Activated CD4-positive, alpha-beta memory T cell treated with anti-CD3 and anti-CD28 coated beads for 36 hours (primary cell): Measurements from ENCODE around the gene CPPED1. TPM values are rescaled to one million over a fixed set of nuclear protein-coding genes. Genes with fewer than 3 reads are reported as not detected.

Source experiments
- CTCF ChIA-PET: fragments of 350-600 bp; sonication (Branson Sonifier 250); formaldehyde crosslinking; loops from one replicate; lab custom pipeline; 2021; ENCODE audit warnings: antibody characterized with exemption, inconsistent platforms; lab: Charles Lee
- POLR2A ChIA-PET: fragments of 350-600 bp; sonication (Branson Sonifier 250); formaldehyde crosslinking; loops from one replicate; lab custom pipeline; 2021; ENCODE audit warnings: antibody characterized with exemption; lab: Charles Lee
- DNase-seq: peaks from one replicate; pipeline ENCODE4 v3.0.0-alpha.2; 2020
- H3K27ac Mint-ChIP-seq: one replicate; pipeline ENCODE4 v1.8.0; 2021; ENCODE audit warnings: mixed read lengths
- H3K27me3 Mint-ChIP-seq: one replicate; pipeline ENCODE4 v1.8.0; 2021; ENCODE audit warnings: mixed read lengths
- H3K36me3 Mint-ChIP-seq: one replicate; pipeline ENCODE4 v1.8.0; 2021; ENCODE audit warnings: mixed read lengths
- H3K4me1 Mint-ChIP-seq: one replicate; pipeline ENCODE4 v1.8.0; 2021; ENCODE audit warnings: low read depth, mixed read lengths
- H3K4me3 Mint-ChIP-seq: one replicate; pipeline ENCODE4 v1.8.0; 2021; ENCODE audit warnings: mild to moderate bottlenecking, mixed read lengths
- H3K9me3 Mint-ChIP-seq: one replicate; pipeline ENCODE4 v1.8.0; 2021; ENCODE audit warnings: mixed read lengths
- intact Hi-C: fragments of 100-400 bp; cut with micrococcal nuclease; formaldehyde crosslinking; loops from one replicate; pipeline ENCODE4 v1.15.1; 2023
- total RNA-seq, 2 experiments: library from RNA; stranded (reverse); gene quantifications; one replicate each; pipeline ENCODE4 v1.2.3, GENCODE V29; 2021

Gene CPPED1, protein sequence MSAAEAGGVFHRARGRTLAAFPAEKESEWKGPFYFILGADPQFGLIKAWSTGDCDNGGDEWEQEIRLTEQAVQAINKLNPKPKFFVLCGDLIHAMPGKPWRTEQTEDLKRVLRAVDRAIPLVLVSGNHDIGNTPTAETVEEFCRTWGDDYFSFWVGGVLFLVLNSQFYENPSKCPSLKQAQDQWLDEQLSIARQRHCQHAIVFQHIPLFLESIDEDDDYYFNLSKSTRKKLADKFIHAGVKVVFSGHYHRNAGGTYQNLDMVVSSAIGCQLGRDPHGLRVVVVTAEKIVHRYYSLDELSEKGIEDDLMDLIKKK
- 10 to 100 TPM; 11.0 to 11.5 TPM for total RNA-seq

DNA sequence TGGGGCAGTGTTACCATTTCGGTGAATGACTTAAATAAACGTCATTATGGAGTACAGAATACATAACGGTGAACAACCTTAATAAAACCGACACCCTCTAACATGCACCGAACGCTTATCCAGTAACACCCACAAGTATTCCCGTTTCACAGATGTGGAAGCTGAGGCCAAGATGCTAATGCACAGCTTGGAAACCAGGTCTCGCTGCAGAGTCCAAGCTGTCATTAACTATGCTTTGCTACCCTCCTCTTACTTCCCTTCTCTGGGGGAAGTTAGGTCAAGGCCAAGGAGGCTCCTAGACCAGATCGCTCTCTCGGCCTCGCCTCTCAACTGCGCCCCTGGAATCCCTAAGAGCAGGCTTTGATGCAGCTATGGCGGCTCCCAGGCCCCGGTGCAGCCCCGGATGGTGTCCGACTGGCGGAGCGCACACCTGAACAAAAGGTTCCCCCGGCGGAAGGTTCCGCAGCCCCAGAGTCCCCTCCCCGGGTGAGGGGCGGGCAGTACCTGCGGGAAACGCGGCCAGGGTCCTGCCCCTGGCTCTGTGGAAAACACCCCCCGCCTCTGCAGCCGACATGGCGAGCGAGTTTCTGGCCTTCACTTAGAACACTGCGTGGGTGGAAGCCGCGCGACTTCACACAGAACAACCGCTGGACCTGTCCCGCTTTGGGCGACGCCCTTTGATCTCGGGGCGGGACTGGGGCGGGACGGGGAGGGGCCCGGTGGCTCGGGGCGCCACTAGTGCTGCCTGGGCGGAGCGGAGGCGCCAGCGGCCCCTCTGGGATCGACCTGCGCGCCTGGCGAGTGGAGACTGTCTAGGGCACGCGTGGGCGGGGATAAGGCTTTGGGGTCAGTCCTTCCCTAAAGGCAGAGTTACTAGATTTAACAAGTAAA lies at the start of gene CPPED1:
TSS of gene CPPED1 (minus strand) at position 685 of the 891 bp plus-strand sequence. CDS start at position 574, 111 bp downstream.
- peak within 1 kb of the TSS; percentile 95 for H3K4me3 Mint-ChIP-seq
- H3K27me3 Mint-ChIP-seq: peaks cover 2% of the 10 kb centered on the region
- H3K36me3 Mint-ChIP-seq: no peaks in the 10 kb centered on the region
- DNase-seq: peak; percentile 94
- no peaks in the 10 kb centered on the region for H3K9me3 Mint-ChIP-seq
- intact Hi-C loops: loop anchor here (1.0 to 5.0 kb wide), 5 partner anchors 53 to 723 kb away; no protein-coding TSS in a partner anchor
- H3K4me1 Mint-ChIP-seq: peaks cover 30% of the 10 kb centered on the region
- POLR2A ChIA-PET: interaction anchor here (1.2 to 1.5 kb wide), 3 partner anchors 22 to 267 kb away, joined by 3 to 8 read pairs (median 6); no protein-coding TSS in a partner anchor
- peak within 1 kb of the TSS; percentile 91 for H3K27ac Mint-ChIP-seq
- CTCF ChIA-PET: interaction anchor here (0.6 to 1.0 kb wide), 3 partner anchors 13 to 230 kb away, joined by 3 to 6 read pairs (median 3); no protein-coding TSS in a partner anchor

DNA sequence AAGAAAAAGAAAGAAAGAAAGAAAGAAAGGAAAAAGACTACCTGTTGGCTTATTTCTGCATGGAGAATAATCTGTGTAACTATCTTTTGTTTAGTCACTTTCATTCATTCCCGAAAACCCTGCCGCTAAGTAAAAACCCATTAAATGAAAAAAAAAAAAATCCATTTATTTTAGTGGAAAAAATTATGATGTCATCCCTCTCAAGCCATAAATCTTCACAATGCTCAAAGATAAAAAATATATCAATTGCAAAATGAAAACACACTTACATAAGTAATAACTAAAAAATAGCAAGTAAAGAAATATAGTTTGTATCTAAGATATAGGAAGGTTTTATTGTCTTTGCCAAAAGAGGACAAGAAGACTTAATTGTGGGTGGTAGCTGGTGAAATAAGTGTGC lies 46.5 kb upstream of the CPPED1 start:
- Mint-ChIP-seq H3K9me3 (no peaks in the 10 kb centered on the region), H3K4me1 (no peaks in the 10 kb centered on the region), H3K27ac (no peak overlapping the region), H3K27me3 (peaks cover 11% of the 10 kb centered on the region), H3K4me3 (no peak overlapping the region), H3K36me3 (no peaks in the 10 kb centered on the region)
- CTCF ChIA-PET: no interaction called here
- POLR2A ChIA-PET: no interaction called here
- intact Hi-C loops: no loop called here
- DNase-seq: no peak

DNA sequence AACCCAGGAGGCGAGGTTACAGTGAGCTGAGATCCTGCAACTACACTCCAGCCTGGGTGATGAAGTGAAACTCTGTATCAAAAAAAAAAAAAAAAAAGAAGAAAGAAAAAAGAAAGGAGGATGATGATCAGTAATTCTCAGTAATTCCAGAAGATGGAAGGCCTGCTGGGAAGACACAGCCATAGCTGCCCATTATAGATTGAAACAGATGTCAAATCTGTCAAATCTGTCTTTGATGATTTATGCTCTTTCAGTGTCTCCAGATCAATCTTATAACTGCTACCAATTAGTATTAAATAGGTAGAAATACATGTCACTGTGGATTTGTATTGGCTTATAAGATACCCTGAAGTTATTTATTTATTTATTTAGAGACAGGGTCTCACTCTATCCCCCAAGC lies 42.9 kb upstream of the CPPED1 start:
- no peaks in the 10 kb centered on the region for H3K36me3 Mint-ChIP-seq
- intact Hi-C loops: no loop called here
- ChIA-PET POLR2A (no interaction called here), CTCF (no interaction called here)
- H3K9me3 Mint-ChIP-seq: no peaks in the 10 kb centered on the region
- H3K4me3 Mint-ChIP-seq: no peak overlapping the region
- peaks cover 11% of the 10 kb centered on the region for H3K27me3 Mint-ChIP-seq
- no peaks in the 10 kb centered on the region for H3K4me1 Mint-ChIP-seq
- no peak for DNase-seq
- H3K27ac Mint-ChIP-seq: no peak overlapping the region

DNA sequence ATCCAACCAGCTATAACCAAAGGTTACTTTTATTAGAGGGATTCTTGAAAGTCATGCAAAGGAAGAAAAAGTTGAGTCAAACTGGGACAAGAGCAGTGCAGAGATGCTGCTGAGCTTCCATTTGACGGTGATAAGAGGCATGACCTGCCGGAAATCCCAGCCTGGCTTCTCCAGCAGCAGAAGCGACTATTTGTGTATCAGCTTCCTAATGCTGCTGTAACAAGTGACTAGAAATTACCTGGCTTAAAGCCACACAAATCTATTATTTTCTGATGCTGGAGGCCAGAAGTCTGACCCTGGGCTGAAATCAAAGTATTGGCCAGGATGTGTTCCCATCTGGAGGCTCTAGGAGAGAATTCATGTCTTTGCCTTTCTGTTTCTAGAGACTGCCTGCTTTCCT lies 41.6 kb upstream of the CPPED1 start:
- Mint-ChIP-seq H3K36me3 (no peaks in the 10 kb centered on the region), H3K9me3 (no peaks in the 10 kb centered on the region), H3K4me1 (no peaks in the 10 kb centered on the region), H3K4me3 (no peak overlapping the region), H3K27me3 (peaks cover 6% of the 10 kb centered on the region), H3K27ac (no peak overlapping the region)
- CTCF ChIA-PET: no interaction called here
- no peak for DNase-seq
- intact Hi-C loops: no loop called here
- POLR2A ChIA-PET: no interaction called here

DNA sequence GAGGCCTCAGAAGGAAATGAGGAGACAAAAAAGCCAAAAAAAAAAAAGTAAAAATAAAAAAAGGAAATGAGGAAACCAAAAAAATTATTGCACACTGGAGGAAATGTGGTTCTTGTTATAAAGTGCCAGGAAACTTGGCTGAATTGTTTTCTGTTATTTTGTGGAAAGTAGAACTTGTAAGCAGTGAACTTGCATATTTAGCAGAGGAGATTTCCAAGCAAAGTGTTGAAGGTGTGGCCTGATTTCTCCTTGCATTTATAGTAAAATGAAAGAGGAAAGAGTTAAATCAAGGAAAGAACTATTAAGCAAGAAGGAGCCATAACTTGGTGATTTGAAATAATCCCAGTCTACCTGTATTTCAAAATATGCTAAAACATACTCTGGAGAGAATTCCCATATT lies 34.1 kb upstream of the CPPED1 start:
- intact Hi-C loops: no loop called here
- H3K36me3 Mint-ChIP-seq: no peaks in the 10 kb centered on the region
- H3K4me3 Mint-ChIP-seq: no peak overlapping the region
- no peak overlapping the region for H3K27ac Mint-ChIP-seq
- ChIA-PET POLR2A (no interaction called here), CTCF (no interaction called here)
- peaks cover 2% of the 10 kb centered on the region for H3K4me1 Mint-ChIP-seq
- H3K27me3 Mint-ChIP-seq: peaks cover 24% of the 10 kb centered on the region
- no peak for DNase-seq
- H3K9me3 Mint-ChIP-seq: peaks cover 2% of the 10 kb centered on the region

DNA sequence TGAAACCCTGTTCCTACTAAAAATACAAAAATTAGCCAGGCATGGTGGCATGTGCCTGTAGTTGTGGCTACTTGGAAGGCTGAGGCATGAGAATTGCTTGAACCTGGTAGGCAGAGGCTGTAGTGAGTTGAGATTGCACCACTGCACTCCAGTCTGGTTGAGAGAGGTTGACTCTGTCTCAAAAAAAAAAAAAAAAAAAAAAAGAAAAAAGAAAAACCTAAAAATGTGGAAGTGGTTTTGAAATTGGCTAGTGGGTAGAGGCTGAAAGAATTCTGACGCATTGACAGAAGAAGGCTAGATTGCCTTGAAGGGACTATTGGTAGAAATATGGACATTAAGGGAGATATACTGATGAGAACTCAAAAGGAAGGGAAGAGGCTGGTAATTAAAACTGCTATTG lies 33.6 kb upstream of the CPPED1 start:
- Mint-ChIP-seq H3K4me3 (no peak overlapping the region), H3K27me3 (peaks cover 27% of the 10 kb centered on the region), H3K27ac (no peak overlapping the region), H3K4me1 (peaks cover 2% of the 10 kb centered on the region), H3K36me3 (no peaks in the 10 kb centered on the region), H3K9me3 (peaks cover 2% of the 10 kb centered on the region)
- intact Hi-C loops: no loop called here
- ChIA-PET CTCF (interaction anchor here (0.6 kb wide), 1 partner anchor 413 kb away, joined by 4 read pairs; no protein-coding TSS in a partner anchor), POLR2A (no interaction called here)
- DNase-seq: no peak

DNA sequence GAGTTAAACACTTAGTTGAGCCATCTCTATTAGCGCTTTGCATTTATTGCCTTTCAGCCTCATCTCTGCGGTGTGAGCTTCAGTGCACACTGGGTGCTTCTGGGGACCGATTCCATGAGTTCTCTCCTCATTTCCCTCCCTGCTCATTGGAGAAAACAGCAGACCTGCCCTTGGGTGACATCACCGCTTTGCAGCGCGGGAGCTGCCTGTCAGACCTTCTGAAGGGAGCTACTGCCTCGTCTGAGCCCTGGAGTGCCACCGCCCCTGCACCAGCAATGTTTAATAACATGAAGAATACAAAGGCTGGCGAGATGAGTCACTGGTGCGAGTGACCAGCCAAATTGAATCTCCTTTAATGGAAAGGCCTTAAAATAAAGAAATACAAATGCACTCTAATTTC lies 30.2 kb upstream of the CPPED1 start:
- CTCF ChIA-PET: interaction anchor here (0.6 kb wide), 1 partner anchor 379 kb away, joined by 3 read pairs; no protein-coding TSS in a partner anchor
- no peak overlapping the region for H3K27ac Mint-ChIP-seq

DNA sequence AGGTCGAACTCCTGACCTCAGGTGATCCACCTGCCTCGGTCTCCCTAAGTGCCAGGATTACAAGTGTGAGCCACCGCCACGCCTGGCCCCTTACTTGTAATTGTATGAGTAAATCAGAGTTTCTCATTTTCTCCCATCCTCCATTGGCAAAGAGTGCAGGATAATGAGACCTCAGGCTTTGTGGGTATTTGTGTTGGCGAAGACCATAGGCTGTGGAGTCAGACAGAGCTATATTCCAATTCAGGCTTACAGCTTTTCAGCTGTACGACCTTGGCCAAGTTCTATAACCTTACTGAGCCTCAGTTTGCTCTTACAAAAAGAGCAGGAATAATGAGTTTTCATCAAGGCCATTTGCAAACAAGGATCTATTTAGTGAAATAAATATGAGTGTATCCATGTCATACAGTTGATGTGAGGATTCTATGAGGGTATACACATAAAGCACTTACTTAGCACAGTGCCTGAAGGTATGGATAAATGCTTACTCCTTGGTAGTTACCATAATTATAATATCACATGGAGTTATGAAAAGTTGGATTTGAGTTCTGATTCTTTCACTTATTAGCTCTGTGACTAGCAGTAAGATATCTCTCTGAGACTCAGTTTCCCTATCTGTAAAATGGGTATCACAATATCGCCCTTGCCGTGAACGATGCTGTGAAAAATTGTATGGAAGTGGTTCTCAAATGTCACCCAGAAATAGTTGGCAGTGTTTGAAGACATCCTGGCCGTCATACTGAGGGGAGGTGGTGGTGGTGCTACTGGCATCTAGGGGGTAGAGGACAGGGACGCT lies 25.6 kb upstream of the CPPED1 start:
- Mint-ChIP-seq H3K27ac (no peak overlapping the region), H3K36me3 (no peaks in the 10 kb centered on the region), H3K4me3 (no peak overlapping the region), H3K4me1 (no peaks in the 10 kb centered on the region), H3K9me3 (no peaks in the 10 kb centered on the region), H3K27me3 (peaks cover 24% of the 10 kb centered on the region)
- intact Hi-C loops: no loop called here
- CTCF ChIA-PET: no interaction called here
- POLR2A ChIA-PET: no interaction called here
- DNase-seq: no peak

More for the DNA sequence above, 30.2 kb upstream of the CPPED1 start:
- Mint-ChIP-seq H3K36me3 (no peaks in the 10 kb centered on the region), H3K27me3 (peaks cover 37% of the 10 kb centered on the region), H3K4me1 (peaks cover 2% of the 10 kb centered on the region), H3K9me3 (peaks cover 2% of the 10 kb centered on the region), H3K4me3 (no peak overlapping the region)
- POLR2A ChIA-PET: no interaction called here
- intact Hi-C loops: no loop called here
- no peak for DNase-seq

DNA sequence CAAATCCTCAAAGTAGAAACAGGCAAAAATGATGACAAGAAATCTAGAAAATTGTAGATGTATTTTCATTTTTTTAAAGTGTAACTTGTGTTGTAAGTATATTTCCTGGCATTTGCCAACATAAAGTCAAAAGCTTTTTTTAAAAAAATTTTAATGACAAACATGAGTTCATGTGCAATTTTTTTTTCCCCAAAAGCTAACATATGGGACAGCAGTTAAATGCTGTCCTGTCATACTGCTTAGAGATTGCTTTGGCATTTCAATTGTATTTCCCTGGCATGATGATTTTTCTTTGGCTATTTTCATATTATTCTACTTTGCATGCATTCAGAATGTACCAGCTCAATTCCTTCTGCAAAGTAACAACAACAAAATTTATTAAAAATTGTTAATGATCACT lies 24.5 kb upstream of the CPPED1 start:
- H3K4me3 Mint-ChIP-seq: no peak overlapping the region
- intact Hi-C loops: no loop called here
- no peaks in the 10 kb centered on the region for H3K36me3 Mint-ChIP-seq
- no peaks in the 10 kb centered on the region for H3K4me1 Mint-ChIP-seq
- no peaks in the 10 kb centered on the region for H3K9me3 Mint-ChIP-seq
- H3K27ac Mint-ChIP-seq: no peak overlapping the region
- no peak for DNase-seq
- CTCF ChIA-PET: interaction anchor here (1.0 kb wide), 1 partner anchor 254 kb away, joined by 3 read pairs; no protein-coding TSS in a partner anchor
- POLR2A ChIA-PET: no interaction called here
- peaks cover 20% of the 10 kb centered on the region for H3K27me3 Mint-ChIP-seq

DNA sequence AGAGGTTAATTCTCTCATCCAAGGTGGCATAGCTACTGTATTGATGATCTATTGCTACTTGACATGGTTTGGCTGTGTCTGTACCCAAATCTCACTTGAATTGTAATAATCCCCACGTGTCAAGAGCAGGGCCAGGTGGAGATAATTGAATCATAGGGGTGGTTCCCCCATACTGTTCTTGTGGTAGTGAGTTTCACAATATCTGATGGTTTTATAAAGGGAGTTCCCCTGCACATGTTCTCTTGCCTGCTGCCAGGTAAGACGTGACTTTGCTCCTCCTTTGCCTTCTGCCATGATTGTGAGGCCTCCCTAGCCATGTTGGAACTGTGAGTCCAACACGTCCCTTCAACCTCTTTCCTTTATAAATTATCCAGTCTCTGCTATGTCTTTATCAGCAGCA lies 22.9 kb upstream of the CPPED1 start:
- CTCF ChIA-PET: no interaction called here
- intact Hi-C loops: no loop called here
- Mint-ChIP-seq H3K27ac (no peak overlapping the region), H3K36me3 (no peaks in the 10 kb centered on the region), H3K9me3 (no peaks in the 10 kb centered on the region), H3K4me3 (no peak overlapping the region), H3K4me1 (no peaks in the 10 kb centered on the region), H3K27me3 (peaks cover 16% of the 10 kb centered on the region)
- DNase-seq: no peak
- POLR2A ChIA-PET: no interaction called here

DNA sequence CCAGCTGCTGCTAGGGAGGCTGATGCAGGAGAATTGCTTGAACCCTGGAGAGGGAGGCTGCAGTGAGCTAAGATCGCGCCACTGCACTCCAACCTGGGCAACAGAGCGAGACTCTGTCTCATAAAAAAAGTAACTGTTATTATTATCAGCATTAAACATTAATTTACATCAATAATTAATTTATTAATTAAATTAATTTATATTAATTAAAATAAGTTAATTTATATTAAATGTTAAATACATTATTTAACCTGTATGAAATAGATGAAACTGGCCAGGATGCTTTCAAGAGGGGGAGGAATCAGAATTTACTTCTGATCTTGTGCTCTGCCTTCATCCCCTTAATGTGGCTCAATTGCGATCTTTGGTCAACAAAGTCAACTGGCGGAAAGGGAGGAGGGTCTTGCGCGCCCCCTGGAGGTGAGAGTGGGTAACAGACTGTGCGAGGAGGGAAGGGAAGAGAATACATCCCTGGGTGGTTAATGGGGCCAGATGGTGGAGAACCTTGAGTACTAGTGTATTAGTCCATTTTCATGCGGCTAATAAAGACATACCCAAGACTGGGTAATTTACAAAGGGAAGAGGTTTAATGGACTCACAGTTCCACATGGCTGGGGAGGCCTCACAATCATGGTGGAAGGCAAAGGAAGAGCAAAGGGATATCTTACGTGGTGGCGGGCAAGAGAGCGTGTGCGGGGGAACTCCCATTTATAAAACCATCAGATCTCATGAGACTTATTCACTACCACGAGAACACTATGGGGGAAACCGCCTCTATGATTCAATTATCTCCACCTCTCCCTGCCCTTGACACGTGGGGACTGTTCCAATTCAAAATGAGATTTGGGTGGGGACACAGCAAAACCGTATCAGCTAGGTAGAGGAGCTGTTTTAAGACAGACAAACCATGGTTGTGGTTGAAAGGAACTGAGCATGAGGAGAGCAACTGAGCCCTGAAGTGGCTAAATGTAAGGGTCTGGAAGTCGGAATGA lies 15.7 kb upstream of the CPPED1 start:
- H3K27ac Mint-ChIP-seq: no peak overlapping the region
- no peaks in the 10 kb centered on the region for H3K27me3 Mint-ChIP-seq
- peaks cover 4% of the 10 kb centered on the region for H3K4me1 Mint-ChIP-seq
- no peaks in the 10 kb centered on the region for H3K9me3 Mint-ChIP-seq
- no peak overlapping the region for H3K4me3 Mint-ChIP-seq
- intact Hi-C loops: loop anchor here (1.0 to 5.0 kb wide), 4 partner anchors 67 to 725 kb away; no protein-coding TSS in a partner anchor
- peak; percentile 88 for DNase-seq
- no peaks in the 10 kb centered on the region for H3K36me3 Mint-ChIP-seq
- ChIA-PET CTCF (interaction anchor here (0.7 to 3.3 kb wide), 14 partner anchors 56 to 1003 kb away, joined by 3 to 16 read pairs (median 3); no protein-coding TSS in a partner anchor), POLR2A (no interaction called here)
